ENCODE data around the gene POLE2.

DNA sequence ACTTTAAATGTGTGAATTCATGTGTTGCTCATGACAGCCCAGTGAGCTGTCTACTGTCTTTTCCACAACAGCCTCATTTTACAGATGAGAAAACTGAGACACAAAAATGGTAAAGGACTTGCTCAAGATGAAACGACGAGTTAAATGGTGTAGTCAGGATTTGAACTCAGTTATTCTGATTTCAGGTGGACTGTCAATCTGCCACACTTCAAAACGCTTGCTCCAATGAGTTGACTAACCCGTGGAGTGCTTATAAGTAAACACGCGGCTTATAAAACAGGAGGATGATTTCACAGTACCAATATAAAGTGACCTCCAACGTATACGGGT is 652 bp upstream of the POLE2 start:
- TF ChIP-seq, protein P1, sequence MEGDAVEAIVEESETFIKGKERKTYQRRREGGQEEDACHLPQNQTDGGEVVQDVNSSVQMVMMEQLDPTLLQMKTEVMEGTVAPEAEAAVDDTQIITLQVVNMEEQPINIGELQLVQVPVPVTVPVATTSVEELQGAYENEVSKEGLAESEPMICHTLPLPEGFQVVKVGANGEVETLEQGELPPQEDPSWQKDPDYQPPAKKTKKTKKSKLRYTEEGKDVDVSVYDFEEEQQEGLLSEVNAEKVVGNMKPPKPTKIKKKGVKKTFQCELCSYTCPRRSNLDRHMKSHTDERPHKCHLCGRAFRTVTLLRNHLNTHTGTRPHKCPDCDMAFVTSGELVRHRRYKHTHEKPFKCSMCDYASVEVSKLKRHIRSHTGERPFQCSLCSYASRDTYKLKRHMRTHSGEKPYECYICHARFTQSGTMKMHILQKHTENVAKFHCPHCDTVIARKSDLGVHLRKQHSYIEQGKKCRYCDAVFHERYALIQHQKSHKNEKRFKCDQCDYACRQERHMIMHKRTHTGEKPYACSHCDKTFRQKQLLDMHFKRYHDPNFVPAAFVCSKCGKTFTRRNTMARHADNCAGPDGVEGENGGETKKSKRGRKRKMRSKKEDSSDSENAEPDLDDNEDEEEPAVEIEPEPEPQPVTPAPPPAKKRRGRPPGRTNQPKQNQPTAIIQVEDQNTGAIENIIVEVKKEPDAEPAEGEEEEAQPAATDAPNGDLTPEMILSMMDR (IDR thresholded peaks at IDR 0.05): no peak
- no peak for TF ChIP-seq EZH2 (IDR thresholded peaks at IDR 0.05)

All from neural progenitor cell (in vitro differentiated cells).